Uterus (tissue), 2 donors: ENCODE data around the gene RABGAP1L.

Source experiments
- CTCF ChIP-seq, 4 experiments: fragments of 200-600 bp in 2 of 4; fragments of 450-650 bp in 2 of 4; sonication (generic) in 2 of 4; IDR thresholded peaks; one replicate each; pipeline ENCODE4 v1.5.1; 2016 to 2019; ENCODE audit warnings: antibody characterized with exemption in 4 of 4, mild to moderate bottlenecking in 2 of 4, moderate library complexity in 1 of 4
- POLR2A ChIP-seq, 2 donors: fragments of 450-650 bp; IDR thresholded peaks; one replicate each; pipeline ENCODE4 v1.6.1; 2016; ENCODE audit warnings: antibody characterized with exemption in 2 of 2, mild to moderate bottlenecking in 1 of 2, moderate library complexity in 1 of 2

GRCh38 chr1:174690266-174690665 is 530.9 kb downstream of the RABGAP1L start:
- TF ChIP-seq CTCF (IDR thresholded peaks at IDR 0.05) = no peak
- TF ChIP-seq POLR2A (IDR thresholded peaks at IDR 0.05) = no peak
